D721Med (cell line): ENCODE results near the gene KRTAP10-2.

ENCODE experiments used
- DNase-seq: peaks from one replicate; pipeline ENCODE4 v3.0.0; 2011; ENCODE audit warnings: low spot score; ENCODE audit not compliant: insufficient read length
- FAIRE-seq: peaks from 2 replicates; lab custom pipeline; 2011; peaks lifted over from hg19 to GRCh38; lab: Jason Lieb, UNC
- TF ChIP-seq, protein P1 (sequence below): IDR thresholded peaks from 2 replicates; pipeline ENCODE4 v1.5.1; 2012; ENCODE audit warnings: mild to moderate bottlenecking, control low read depth; ENCODE audit not compliant: insufficient read depth; ENCODE audit errors: missing control alignments

The KRTAP10-2 gene

GRCh38 chr21:44524414-44525371, 26.6 kb downstream of the KRTAP10-2 start:
- DNase-seq = no peak
- FAIRE-seq = no peak
- TF ChIP-seq, protein P1, sequence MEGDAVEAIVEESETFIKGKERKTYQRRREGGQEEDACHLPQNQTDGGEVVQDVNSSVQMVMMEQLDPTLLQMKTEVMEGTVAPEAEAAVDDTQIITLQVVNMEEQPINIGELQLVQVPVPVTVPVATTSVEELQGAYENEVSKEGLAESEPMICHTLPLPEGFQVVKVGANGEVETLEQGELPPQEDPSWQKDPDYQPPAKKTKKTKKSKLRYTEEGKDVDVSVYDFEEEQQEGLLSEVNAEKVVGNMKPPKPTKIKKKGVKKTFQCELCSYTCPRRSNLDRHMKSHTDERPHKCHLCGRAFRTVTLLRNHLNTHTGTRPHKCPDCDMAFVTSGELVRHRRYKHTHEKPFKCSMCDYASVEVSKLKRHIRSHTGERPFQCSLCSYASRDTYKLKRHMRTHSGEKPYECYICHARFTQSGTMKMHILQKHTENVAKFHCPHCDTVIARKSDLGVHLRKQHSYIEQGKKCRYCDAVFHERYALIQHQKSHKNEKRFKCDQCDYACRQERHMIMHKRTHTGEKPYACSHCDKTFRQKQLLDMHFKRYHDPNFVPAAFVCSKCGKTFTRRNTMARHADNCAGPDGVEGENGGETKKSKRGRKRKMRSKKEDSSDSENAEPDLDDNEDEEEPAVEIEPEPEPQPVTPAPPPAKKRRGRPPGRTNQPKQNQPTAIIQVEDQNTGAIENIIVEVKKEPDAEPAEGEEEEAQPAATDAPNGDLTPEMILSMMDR = no peak

- FAIRE-seq = no peak
- TF ChIP-seq, protein P1 = no peak
Observed at GRCh38 chr21:44523567-44524413, 27.5 kb downstream of the KRTAP10-2 start.

GRCh38 chr21:44522753-44523204, 28.5 kb downstream of the KRTAP10-2 start:
- TF ChIP-seq, protein P1 = no peak
- no peak for DNase-seq
- FAIRE-seq = no peak

More at GRCh38 chr21:44523567-44524413, 27.5 kb downstream of the KRTAP10-2 start:
- no peak for DNase-seq

- TF ChIP-seq, protein P1 = no peak
- no peak for FAIRE-seq
- no peak for DNase-seq
Observed at GRCh38 chr21:44521928-44522752, 29.2 kb downstream of the KRTAP10-2 start.

DNA sequence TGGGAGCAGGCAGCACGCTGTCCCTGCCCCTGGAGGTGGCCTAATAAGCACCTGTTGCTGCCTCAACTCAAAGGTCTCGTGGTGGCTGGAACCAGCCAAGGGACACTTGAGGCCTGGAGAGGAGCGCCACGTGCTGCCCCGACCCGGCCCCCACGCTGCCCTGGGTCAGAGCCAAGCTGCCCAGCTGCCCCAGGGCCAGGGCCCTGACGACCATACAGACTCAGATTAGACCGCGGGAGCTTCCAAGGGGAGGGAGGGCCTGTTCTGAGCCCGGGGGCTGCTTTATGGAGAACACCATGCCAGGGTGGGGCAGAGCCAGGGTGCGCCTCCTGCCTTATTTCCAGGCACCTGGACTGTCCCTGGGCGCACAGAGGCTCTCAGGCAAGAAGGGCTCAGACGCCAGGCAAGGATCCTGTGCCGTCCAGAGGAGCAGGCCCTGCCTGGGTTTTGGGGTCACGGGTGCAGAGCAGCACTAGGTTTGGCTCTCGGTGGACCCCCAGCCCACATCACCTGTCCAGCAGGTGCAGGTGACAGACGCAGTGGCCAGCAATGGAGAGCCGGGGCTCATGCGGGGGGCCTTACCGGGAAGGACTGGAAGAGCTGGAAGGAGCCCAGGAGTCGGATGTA, 29.9 kb downstream of the KRTAP10-2 start:
- TF ChIP-seq, protein P1 = no peak
- no peak for DNase-seq
- no peak for FAIRE-seq
